Myometrial cell (primary cell): ENCODE measurements around the gene ZFAND5. TPM values are rescaled to one million over a fixed set of nuclear protein-coding genes. Genes with fewer than 3 reads are reported as not detected.

Source experiments
- total RNA-seq: library from RNA; depleted of rRNA; stranded (reverse); fragments of >200 nt; gene quantifications from 2 replicates; pipeline ENCODE4 v1.2.3, GENCODE V29; 2015

The ZFAND5 gene, protein sequence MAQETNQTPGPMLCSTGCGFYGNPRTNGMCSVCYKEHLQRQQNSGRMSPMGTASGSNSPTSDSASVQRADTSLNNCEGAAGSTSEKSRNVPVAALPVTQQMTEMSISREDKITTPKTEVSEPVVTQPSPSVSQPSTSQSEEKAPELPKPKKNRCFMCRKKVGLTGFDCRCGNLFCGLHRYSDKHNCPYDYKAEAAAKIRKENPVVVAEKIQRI
- total RNA-seq, result 50.7 and 55.6 TPM in 2 replicates

GRCh38 chr9:72364679-72365524, at the start of gene ZFAND5:
ZFAND5 (minus strand) TSS chr9:72365208; CDS start chr9:72360778, 4,430 bp downstream.

Other genes starting within 250 kb of the ZFAND5 start
- 0.18 TPM in 1 of 2 replicates, not detected in the other for gene GDA, start 215.8 kb downstream of the ZFAND5 start, total RNA-seq
- not detected in 2 replicates for gene TMC1, start 156.4 kb upstream of the ZFAND5 start, total RNA-seq